Ovary (tissue), 3 donors: Measurements from ENCODE around the gene KCNK17.

Source experiments
- CTCF ChIP-seq, 3 donors: fragments of 450-650 bp in 2 of 3; fragments of 200-600 bp in 1 of 3; IDR thresholded peaks; one replicate each; pipeline versions ENCODE4 v1.5.1 to v1.8.0; 2016 to 2022; ENCODE audit warnings: antibody characterized with exemption in 3 of 3, mild to moderate bottlenecking in 1 of 3
- POLR2A ChIP-seq: fragments of 450-650 bp; IDR thresholded peaks from one replicate; pipeline ENCODE4 v1.6.1; 2017; ENCODE audit warnings: antibody characterized with exemption, mild to moderate bottlenecking, moderate library complexity
- donor health status: DM: no; HTN: no; CAD: no.

- TF ChIP-seq CTCF (IDR thresholded peaks at IDR 0.05) (no peak), POLR2A (no peak)
Measured at GRCh38 chr6:39266782-39267355, 47.4 kb downstream of the KCNK17 start.
